NCI-H460 (cell line): Measurements from ENCODE around the gene CPED1. TPM values are rescaled to one million over a fixed set of nuclear protein-coding genes. Genes with fewer than 3 reads are reported as not detected.

Source experiments
- DNase-seq: peaks from one replicate; pipeline ENCODE4 v3.0.0-alpha.2; 2016; ENCODE audit warnings: low read depth; ENCODE audit errors: extremely low read depth
- polyA plus RNA-seq: library from polyadenylated mRNA; depleted of rRNA; stranded (reverse); fragments of >200 nt; gene quantifications from 2 replicates; pipeline ENCODE4 v1.2.3, GENCODE V29; 2014; cell fraction: nucleus; rRNA removed
- total RNA-seq: library from RNA; depleted of rRNA; stranded (reverse); fragments of >200 nt; shearing (Covaris generic); gene quantifications from 2 replicates; pipeline ENCODE4 v1.2.3, GENCODE V29; 2014; rRNA removed

The CPED1 gene
- total RNA-seq: 14.8 and 17.0 TPM in 2 replicates
- polyA plus RNA-seq: 6.9 and 8.1 TPM in 2 replicates

DNA sequence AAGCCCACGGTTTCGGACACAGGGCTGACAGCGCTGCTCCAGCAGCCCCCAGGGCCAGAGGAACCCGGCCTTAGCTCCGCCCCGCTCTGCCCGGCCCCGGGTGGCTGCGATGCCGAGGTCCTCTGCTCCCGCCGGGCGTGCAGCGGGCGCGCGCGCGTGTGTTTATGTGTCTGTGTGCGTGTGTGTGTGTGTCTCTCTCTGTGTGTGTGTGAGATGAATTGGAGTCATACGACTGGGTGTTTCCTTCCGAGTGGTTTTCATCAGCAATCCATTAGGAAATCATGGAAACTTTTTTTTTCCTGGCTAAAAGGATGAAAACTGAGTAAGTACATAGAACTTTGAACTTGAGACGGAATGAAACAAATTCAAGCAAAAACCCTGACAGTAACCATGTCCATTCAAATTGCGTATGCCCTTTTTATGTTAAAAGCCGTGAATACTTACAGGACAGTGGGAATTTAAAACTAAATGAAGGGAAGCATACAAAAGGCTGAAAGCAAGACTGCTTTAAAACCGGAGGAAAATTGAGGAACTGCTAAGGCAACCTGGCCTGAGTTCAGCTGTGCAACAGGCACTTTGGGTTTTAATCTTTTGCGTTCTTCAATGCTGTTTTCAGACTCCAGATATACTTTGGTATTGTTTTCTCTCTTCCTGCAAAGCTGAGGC lies at the start of gene CPED1:
TSS of gene CPED1 (plus strand) at position 121 of the 666 bp plus-strand sequence. CDS start 911 bp downstream, outside the sequence.
- DNase-seq: peak; percentile 47

DNA sequence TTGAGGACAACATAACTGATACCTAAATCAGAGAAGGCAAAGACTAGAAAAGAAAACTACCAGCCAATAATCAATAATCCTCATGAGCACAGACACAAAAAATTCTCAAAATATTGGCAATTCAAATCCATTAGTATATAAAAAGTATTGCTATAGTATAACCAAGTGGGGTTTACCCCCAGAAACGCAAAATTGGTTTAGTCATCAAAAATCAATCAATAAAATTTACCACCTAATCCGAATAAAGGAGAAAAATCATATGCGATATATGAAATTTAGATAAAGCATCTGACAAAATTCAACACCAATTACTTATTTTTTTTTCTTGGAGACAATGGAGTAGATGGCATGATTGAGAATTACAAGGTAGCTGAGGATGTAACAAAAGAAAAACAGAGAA lies 49.2 kb upstream of the CPED1 start:
- no peak for DNase-seq

DNA sequence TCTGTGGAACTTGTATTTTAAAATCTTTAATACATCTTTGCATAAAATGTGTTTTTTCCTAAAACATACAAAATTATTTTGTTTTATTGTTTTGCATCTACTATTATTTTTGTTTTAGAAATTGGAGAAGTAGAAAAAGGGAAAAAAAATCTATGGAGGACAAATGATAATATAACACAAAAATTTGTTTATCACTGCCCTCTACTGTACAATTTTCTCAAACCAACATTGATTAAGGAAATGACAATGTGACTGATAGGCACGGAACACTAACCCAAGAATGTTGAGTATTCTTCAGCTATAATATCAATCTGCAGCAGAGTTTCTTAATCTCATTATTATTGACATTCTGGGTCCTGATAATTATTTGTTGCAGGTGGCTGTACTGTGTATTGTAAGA lies 47.4 kb upstream of the CPED1 start:
- peak; percentile 16 for DNase-seq

DNA sequence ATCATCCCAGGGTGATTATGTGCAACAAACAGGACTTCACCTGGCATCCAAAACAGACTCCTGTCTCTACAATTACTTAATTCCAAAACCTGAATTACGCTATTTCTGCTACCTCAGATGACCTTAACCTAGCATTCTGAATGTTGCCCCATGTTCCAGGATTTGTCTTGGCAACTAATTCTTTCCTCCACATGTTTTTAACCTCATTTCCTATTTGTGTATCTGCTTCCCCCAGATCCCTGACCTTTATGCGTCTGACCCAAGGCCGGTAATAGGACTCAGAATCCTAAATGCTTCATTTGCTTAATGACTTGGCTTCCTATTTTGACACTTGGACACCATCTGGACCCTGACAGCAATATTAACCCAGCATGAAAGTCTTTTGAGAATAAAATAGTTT lies 46.7 kb upstream of the CPED1 start:
- no peak for DNase-seq

DNA sequence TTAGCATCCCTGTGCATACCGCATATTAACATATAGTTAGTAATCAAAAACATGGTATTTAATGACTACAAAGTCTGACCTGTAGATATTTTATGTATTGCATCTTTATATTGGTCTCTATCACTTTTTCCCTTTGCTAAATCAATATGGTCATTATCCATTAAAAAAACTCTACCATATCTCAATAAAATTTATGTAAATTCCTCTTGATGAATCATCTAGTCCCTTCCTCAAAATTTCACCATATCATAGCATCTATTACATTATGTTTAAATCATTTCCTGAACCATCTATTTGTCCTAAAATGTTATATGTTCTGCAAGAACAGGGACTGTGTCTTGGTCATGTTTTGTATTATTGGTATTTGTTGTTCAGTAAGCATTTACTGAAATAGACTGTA lies 45.6 kb upstream of the CPED1 start:
- no peak for DNase-seq

DNA sequence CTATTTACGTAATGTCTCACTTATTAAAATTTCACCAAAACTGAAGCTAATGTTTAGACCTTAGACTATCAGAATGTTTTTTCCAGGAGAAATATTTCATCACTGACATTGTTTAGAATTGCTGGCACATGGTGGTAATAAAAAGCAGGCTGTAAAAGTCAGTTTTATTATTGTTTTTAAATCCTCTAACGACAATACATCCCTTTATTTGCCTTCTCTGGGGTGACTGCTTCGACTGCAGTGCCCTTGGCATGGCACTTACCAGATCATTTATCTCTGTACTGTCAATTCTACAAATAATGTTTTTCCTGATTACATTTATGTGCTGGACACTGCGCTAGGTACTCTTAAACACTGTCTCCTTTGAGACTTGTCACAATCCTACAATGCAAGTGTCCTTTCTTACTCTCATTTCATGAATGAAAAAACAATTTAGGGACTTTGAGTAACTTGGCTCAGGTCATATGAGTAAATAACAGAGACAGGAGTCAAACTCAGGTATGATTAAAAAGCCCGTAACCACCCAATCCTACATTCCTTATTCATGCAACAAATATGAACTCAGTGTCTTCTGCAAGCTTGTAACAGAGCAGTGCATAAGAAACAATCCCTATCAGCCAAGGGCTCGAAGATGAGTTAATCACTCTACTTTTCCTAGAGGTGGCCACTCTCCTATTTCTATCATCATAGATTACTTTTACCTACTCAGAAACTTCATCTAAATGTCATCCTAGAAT lies 43.5 kb upstream of the CPED1 start:
- no peak for DNase-seq

DNA sequence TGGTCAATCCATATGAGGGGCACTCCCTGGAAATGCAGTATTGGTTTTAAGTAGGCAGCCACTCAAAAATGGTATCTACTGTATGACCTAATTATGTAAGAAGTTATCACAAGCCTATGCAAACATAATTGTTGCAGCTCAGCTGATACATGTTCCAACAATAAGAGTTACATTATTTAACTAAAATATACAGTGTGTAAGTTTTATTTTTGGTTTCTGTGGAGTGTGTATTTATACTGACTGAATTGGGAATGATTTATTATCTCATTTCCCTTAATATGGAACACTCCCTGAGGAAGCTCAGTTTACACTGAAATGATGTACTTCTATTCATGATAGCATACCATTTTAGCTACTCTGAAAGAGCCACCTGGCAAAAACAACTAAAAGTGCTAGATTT lies 40.5 kb upstream of the CPED1 start:
- no peak for DNase-seq

DNA sequence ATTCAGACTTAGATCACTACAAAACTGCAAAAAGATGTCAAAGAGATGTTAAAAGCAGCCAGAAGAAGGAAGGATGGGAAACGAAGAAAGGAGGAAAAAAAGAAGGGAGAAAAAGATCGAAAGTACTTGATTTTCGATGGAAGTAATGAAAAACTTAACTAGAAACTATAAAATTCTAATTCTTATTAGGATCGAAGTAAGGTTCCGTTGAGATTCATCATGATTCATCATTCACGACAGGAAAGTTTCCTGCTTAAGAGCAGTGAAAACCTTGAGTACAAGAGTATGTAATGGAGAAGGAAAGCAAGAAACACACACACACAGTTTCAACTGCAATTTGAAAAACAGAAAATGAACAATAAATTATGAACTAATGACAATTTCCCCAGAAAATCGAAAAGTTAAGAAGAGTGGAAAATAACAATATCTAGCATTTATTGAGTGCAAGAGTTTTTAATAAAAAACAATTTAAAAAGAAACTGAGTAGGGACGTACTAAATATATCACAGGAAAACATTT lies 39.1 kb upstream of the CPED1 start:
- DNase-seq: no peak

DNA sequence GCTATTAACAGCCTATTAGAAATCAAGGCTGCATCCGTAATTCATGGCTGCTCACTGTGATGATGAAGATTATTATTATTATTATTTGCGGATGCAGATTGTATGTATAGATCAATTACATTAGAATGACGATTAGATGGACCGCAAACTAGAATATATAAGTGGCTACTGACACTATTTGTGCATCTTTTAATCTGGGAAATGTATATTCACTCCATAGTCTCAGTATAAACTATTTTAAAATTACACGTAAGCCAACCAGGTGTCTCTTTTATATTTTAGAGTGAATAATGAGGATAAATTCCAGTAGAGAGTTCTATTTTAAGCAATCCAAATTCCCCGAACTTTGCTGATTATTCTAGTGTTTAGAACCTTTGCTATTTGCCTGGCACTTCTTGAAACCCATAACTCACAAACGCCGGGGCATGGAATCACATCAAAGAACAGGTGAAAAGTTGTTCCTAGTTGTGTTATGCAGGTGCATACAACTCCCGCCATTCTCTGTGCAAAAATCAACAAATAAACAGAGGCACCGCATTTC lies 38.4 kb upstream of the CPED1 start:
- DNase-seq: no peak

DNA sequence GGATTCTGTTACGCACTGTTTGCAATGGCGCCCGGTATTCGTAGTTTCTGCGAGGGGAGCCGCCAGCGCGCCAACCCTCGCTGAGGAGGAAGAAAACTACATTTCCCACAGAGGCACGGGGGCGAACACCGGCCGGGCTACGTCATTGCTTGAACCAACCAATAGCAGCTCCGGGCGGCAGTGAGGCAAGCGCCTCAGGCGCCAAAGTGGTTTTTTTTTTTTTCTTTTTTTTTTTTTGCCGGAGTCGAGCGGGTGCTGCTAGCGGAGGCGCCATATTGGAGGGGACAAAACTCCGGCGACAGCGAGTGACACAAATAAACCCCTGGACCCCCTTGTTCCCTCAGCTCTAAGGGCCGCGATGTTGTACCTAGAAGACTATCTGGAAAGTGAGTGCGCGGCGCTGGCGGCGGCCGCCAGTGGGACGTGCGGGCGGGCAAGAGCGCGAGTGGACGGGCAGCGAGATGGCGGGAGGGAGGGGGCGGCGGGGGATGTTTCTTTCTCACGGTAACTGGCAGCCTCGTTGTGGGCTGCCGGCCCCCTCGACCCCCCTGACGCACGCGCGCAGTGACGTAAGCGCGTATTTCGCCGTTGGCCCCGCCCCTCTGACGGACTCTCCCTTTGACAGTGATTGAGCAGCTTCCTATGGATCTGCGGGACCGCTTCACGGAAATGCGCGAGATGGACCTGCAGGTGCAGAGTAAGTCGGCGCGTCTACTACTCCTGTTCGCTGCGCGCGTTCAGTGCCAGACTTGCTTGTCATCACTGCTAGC lies 37.8 kb upstream of the CPED1 start, which contains the start of gene ING3:
TSS of gene ING3 (plus strand) at position 239 of the 770 bp plus-strand sequence. CDS start at position 359, 120 bp downstream.
- peak; percentile 98 for DNase-seq

DNA sequence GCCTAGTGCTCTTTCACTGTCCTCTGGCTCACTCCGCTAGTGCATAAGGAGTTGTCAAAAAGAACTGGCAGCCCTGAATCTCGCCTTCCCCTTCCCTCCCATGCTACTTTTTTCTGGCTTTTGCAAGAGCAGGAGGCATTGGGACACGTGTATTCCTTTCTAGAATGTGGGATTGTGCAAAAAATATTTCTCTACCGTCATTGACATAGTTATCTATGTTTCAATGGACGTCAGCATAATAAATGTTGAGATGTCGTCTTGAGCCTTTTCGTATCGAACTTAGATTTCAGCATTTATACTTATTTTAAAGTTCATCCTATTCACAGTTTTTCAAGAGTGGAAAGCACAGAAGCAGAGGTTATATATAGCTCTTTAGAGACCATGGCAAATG lies 37.2 kb upstream of the CPED1 start:
- no peak for DNase-seq

DNA sequence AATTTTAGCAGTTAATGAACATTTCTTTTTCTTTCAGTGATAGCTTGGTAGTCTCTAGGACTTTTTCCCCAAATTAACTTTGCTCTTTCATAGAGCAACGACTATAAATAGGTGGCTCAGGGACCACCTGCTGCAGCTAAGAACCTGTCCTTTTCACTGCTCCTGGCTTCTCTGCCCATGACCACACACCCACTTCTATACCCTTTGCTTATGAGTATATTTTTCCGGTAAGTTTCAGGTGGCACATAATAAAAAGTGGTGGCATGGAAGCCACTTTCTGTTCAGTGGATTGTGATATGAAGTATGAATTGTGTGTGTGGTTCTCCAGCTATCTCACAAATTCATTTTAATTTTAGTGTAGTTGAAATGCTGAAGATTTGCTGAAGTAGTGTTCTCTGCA lies 36.7 kb upstream of the CPED1 start:
- DNase-seq: no peak

DNA sequence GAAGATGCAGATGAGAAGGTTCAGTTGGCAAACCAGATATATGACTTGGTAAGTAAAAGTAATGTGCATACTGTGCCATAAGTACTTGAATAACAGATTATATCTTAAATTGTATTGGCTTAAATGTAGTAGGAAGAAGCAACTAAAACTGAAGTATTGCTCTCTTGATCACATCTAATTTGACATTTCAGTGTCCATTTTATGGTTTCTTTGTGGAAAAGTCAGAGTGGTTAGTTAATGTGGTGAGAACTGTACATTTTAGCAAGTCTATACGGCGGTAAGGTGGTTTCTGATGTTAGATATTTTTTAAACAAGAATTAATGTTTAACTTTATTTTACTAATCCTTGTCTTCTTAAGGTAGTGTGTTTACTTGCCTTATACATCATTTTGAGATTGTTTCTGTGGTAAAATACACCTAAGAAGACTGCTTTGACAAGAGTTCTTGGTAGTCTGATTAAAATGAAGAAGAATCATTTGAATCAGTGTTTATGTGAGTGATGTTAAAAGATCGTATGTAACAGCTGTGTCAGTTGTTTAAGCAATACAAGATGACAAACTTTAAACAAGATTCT lies 32.8 kb upstream of the CPED1 start:
- DNase-seq: no peak

DNA sequence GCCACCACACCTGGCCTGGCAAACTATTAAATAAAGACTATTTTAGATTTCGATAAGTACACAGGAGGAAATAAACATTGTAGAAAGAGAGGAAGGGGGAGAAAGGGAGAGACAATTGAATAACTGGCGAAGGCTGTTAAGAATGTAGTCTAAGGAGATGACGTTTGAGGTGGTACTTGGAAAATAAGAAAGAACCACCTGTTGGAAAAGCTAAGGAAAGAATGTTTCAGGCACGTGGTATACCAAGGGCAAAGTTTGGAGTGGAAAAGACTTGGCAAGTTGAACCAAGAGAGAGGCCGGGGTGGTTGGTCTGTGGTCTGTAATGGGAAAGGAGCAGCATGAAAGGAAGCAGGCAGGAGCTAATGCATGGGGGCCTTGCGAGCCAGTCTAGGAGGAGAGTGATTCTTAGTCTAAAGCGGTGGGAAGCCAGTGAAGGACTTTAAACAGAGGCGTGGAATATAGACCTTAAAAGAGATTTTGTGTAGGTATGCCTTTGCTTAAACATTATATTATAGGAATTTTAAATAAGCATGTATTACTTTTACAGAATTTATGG lies 28.5 kb upstream of the CPED1 start:
- DNase-seq: no peak

DNA sequence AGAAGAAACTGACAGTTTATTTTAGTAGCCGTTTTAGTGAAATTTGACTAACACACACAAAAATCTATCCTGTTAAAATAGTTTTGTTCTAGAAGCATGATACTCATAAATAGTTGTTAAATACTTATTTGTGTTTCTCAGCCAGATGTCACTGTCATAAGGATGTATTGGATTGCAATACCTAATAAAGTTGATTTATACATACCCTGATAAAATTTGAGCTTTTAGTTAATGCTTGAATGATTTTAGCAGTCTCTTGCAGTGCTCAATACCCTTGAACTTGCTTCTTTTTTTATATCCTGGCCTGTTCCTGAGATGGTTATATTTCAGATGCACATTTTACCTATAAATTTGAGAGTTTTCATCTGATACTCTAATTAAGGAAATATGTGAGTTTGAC lies 27.8 kb upstream of the CPED1 start:
- no peak for DNase-seq

DNA sequence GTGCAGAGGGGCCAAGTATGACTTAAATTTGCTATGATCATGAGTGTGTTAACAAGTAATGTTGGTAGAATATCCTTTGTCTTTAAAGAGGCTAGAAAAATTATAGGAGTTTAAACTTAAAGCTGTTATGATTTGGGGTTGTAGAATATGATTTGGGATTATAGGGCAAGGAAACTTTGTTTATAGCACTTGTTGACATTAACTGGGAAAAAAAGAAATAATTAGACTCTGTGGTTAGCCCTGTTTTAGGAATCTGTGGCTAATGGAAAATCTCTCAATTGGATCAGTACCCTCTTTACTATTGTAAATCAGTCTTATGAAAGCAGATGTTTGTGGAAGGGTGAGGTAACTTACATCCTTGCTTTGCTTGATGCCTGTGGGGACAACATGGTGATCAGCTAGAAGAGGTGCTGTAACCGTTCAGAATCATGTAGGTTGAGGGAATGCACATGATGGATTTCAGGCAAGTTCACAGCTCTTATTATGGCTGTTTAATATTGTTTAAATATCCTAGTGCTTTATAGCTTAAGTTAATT lies 26.8 kb upstream of the CPED1 start:
- DNase-seq: no peak

DNA sequence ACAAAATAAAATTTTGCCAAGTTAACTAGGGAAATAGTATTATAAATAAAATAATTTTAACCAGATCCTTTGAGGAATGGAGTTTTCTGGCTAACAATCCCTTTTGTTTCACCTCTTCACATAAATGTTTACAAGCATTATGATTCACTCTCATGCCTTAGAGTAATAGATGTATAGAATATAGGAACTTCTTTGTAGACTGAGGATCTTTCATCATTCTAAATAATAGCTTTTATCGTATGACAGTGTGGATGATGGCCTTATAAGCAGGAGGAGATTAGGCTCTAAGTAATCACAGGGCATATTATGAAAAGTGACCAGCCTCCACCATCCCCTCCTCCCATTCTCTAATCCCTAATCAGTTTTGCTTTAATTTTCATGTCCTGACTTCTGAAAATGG lies 24.4 kb upstream of the CPED1 start:
- no peak for DNase-seq

DNA sequence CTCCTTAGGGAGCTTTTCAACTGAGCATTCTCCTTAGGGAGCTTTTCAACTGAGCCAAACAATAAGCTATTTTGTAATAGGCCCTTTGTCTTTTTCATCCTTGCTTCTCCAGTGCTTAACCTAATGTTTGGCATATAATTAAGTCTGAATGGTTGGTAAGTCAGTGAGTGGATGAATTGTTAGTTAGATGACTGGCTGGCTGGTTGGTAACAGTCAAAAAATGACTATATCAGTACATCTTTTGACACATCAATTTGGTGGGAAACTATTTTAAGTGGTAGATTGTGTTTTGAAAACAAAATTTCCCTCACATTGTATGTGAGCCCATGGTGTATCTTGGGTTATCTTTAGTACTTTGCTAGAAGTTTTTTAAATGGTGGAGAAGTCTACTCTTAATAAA lies 21.6 kb upstream of the CPED1 start:
- no peak for DNase-seq

DNA sequence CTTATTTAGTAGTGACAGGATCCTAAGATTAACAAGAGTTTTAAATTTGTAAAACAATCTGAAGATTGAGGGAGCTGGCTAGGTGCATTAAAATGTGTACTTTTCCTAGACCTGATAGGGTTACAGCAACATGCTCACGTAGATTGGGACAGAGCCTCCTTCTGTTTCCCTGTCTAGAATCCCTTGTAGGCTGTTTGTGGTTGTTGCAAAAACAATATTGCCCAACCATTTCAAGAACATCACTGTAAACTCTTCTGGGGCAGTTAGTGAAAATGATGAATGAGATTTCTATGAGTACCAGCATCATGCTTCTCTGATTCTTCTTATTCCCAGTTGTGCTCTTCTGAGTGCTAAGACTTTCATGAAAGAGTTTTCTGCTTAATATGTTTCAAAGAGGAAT lies 14.7 kb upstream of the CPED1 start:
- DNase-seq: no peak
